ENCODE measurements around the gene RNPS1.
A peak's percentile ranks its signal among the peaks of the same experiment; 100 is the strongest.

RNPS1 gene

DNA sequence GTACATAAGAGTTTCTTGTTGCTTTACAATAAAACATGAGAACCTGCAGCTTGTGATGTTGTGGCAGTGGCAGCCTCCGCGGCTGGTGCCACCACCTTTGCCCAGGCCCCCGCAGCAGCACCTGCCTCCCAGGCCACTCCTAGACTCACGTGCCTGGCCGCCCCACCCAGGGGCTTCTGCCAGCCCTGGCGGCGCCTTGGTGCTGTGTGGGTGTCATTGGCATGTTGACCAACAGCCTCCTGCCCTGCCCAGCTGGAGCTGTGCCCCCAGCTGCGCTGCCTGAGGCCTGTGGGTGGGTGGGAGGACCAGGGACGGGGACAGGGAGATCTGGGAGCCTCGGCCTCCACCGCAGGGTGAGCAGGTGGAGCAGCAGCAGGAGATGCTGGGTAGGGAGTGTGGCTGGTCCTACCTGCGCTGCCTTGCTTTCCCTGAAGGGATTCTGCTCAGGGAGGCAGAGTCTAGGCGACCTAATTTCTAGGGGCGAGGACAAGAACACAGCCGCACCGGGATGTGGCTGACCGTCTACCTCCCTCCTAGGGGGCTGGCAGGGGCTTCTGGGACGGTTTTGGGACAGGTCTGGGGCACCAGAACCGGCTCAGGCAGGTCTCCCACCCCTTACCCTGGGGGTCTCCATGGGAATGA lies 32.1 kb downstream of the RNPS1 start:
- in situ Hi-C loops (cut with HindIII; ENCODE audit: low pct_ligation_motif_present, low sequenced_read_pairs): no loop called here

DNA sequence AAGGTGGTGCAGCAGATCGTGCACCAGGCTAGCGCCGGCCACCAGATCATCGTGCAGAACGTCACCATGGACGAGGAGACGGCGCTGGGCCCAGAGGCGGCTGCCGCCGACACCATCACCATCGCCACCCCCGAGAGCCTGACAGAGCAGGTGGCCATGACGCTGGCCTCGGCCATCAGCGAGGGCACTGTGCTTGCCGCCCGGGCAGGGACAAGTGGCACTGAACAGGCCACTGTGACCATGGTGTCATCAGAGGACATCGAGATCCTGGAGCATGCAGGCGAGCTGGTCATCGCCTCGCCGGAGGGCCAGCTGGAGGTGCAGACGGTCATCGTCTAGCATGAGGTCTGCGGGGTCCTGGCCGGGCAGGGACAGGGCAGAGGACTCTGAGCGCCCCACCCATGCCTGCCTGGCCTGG lies 32.7 kb downstream of the RNPS1 start:
- no peak for DNase-seq
- Histone ChIP-seq H3K27ac (no peak overlapping the region), H3K36me3 (replicated peaks) (peaks cover 38% of the 10 kb centered on the region), H3K27me3 (replicated peaks) (peaks cover 5% of the 10 kb centered on the region), H3K4me3 (ENCODE audit: low read depth, low read length) (no peak overlapping the region)
- in situ Hi-C loops (cut with HindIII; ENCODE audit: low pct_ligation_motif_present, low sequenced_read_pairs): no loop called here
- TF ChIP-seq, protein P1, sequence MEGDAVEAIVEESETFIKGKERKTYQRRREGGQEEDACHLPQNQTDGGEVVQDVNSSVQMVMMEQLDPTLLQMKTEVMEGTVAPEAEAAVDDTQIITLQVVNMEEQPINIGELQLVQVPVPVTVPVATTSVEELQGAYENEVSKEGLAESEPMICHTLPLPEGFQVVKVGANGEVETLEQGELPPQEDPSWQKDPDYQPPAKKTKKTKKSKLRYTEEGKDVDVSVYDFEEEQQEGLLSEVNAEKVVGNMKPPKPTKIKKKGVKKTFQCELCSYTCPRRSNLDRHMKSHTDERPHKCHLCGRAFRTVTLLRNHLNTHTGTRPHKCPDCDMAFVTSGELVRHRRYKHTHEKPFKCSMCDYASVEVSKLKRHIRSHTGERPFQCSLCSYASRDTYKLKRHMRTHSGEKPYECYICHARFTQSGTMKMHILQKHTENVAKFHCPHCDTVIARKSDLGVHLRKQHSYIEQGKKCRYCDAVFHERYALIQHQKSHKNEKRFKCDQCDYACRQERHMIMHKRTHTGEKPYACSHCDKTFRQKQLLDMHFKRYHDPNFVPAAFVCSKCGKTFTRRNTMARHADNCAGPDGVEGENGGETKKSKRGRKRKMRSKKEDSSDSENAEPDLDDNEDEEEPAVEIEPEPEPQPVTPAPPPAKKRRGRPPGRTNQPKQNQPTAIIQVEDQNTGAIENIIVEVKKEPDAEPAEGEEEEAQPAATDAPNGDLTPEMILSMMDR (IDR thresholded peaks at IDR 0.05; ENCODE audit: low read depth, low read length, missing control alignments): no peak

More for the DNA sequence above, 32.1 kb downstream of the RNPS1 start:
- peaks cover 5% of the 10 kb centered on the region for H3K27me3 ChIP-seq (replicated peaks)
- DNase-seq: no peak
- H3K36me3 ChIP-seq (replicated peaks): peaks cover 38% of the 10 kb centered on the region
- H3K27ac ChIP-seq: no peak overlapping the region
- TF ChIP-seq, protein P1 (IDR thresholded peaks at IDR 0.05; ENCODE audit: low read depth, low read length, missing control alignments): no peak
- H3K4me3 ChIP-seq (ENCODE audit: low read depth, low read length): no peak overlapping the region

DNA sequence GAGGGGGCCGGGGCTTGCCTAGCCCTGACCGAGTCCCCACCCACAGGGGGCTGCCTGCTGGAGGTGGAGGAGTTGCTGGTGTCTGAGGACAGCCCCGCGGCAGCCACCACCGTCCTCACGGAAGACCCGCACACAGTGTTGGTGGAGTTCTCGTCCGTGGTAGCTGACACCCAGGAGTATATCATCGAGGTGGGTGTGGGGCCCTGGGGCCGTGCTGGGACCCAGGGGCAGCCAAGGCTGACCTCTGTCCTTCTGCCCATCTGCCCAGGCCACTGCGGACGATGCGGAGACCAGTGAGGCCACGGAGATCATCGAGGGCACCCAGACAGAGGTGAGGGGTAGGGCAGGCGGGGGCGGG lies 33.1 kb downstream of the RNPS1 start:
- Histone ChIP-seq H3K27me3 (replicated peaks) (peaks cover 5% of the 10 kb centered on the region), H3K27ac (no peak overlapping the region), H3K4me3 (ENCODE audit: low read depth, low read length) (no peak overlapping the region), H3K36me3 (replicated peaks) (peaks cover 40% of the 10 kb centered on the region)
- DNase-seq: no peak
- TF ChIP-seq, protein P1 (IDR thresholded peaks at IDR 0.05; ENCODE audit: low read depth, low read length, missing control alignments): no peak
- in situ Hi-C loops (cut with HindIII; ENCODE audit: low pct_ligation_motif_present, low sequenced_read_pairs): no loop called here

DNA sequence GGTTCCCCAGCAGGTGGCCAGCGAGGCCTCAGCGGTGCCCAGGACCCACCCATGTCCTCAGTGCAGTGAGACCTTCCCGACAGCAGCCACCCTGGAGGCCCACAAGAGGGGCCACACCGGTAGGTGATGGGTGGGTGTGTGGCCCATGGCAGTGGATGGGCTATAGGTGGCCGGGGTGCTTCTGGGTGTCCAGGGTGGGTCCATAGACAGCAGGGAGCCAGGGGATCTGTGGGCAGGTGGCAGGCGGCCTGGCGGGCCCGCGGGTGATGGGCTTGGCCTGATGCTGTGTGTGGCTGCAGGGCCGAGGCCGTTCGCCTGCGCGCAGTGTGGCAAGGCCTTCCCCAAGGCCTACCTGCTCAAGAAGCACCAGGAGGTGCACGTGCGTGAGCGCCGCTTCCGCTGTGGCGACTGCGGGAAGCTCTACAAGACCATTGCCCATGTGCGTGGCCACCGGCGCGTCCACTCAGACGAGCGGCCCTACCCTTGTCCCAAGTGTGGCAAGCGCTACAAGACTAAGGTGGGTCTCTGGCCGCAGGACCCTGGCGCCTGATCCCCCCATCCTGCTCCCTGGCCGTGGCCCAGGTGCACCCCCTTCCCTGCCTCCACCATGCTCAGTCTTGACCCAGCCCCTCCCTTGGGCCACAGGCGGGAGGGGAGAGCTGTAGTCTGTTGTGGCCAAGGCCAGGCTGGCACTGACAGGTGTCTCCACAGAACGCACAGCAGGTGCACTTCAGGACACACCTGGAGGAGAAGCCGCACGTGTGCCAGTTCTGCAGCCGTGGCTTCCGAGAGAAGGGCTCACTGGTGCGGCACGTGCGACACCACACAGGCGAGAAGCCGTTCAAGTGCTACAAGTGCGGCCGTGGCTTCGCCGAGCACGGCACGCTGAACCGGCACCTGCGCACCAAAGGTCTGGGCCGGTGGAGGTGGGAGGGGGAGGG lies 33.8 kb downstream of the RNPS1 start:
- Histone ChIP-seq H3K27me3 (replicated peaks) (peaks cover 5% of the 10 kb centered on the region), H3K27ac (no peak overlapping the region), H3K36me3 (replicated peaks) (peaks cover 44% of the 10 kb centered on the region), H3K4me3 (ENCODE audit: low read depth, low read length) (no peak overlapping the region)
- DNase-seq: no peak
- in situ Hi-C loops (cut with HindIII; ENCODE audit: low pct_ligation_motif_present, low sequenced_read_pairs): no loop called here
- TF ChIP-seq, protein P1 (IDR thresholded peaks at IDR 0.05; ENCODE audit: low read depth, low read length, missing control alignments): peak; percentile 16

DNA sequence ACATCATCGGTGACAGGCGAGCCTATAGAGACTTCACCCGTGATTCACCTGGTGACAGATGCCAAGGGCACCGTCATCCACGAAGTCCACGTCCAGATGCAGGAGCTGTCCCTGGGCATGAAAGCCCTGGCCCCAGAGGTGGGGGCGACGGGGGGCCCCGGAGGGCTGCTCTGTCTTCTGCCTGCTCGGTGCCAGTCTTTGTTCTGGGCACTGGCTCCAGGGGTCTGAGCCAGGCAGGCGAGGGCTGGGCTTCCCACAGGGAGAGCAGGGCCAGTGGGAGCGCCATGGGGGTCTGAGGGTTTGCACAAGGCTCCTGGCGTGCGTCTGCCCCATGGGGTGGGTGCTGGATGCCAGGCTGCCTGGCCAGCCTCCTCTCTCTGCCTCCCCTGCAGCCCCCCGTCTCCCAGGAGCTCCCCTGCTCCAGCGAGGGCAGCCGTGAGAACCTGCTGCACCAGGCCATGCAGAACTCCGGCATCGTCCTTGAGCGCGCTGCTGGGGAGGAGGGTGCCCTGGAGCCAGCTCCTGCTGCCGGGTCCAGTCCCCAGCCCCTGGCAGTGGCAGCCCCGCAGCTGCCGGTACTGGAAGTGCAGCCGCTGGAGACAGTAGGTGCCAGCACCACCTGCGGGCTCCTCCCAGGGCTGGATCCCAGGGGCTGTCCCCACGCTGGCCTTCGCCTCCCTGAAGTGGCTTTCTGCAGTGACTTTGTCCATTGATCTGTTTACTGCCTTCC lies 34.7 kb downstream of the RNPS1 start:
- Histone ChIP-seq H3K4me3 (ENCODE audit: low read depth, low read length) (no peak overlapping the region), H3K27ac (no peak overlapping the region), H3K27me3 (replicated peaks) (peaks cover 5% of the 10 kb centered on the region), H3K36me3 (replicated peaks) (peaks cover 48% of the 10 kb centered on the region)
- in situ Hi-C loops (cut with HindIII; ENCODE audit: low pct_ligation_motif_present, low sequenced_read_pairs): no loop called here
- no peak for DNase-seq
- TF ChIP-seq, protein P1 (IDR thresholded peaks at IDR 0.05; ENCODE audit: low read depth, low read length, missing control alignments): no peak

All from brain microvascular endothelial cell (primary cell).